Neutrophil (primary cell): Measurements from ENCODE around the gene ARMC6.

ENCODE experiments used
- H3K27ac ChIP-seq: fragments of 200-600 bp; sonication (generic); 2 replicates; pipeline ENCODE4 v1.5.1; 2016; ENCODE audit warnings: mild to moderate bottlenecking, moderate library complexity
- H3K27me3 ChIP-seq: fragments of 200-600 bp; sonication (generic); 2 replicates; pipeline ENCODE4 v1.6.0; 2016; ENCODE audit warnings: mild to moderate bottlenecking
- H3K36me3 ChIP-seq: fragments of 200-600 bp; sonication (generic); 2 replicates; pipeline ENCODE4 v1.5.1; 2017
- H3K4me1 ChIP-seq, 2 experiments: fragments of 200-600 bp in 1 of 2; sonication (generic) in 1 of 2; 1 replicate in 1 of 2; 2 replicates in 1 of 2; pipeline versions ENCODE4 v1.5.1 to v1.6.1; 2013 to 2016; ENCODE audit warnings: low read depth in 1 of 2, low read length in 1 of 2, mild to moderate bottlenecking in 1 of 2, moderate library complexity in 1 of 2; ENCODE audit not compliant: control insufficient read depth in 1 of 2, insufficient read depth in 1 of 2
- H3K4me3 ChIP-seq, 2 experiments: fragments of 200-600 bp in 1 of 2; sonication (generic) in 1 of 2; 1 replicate in 1 of 2; 2 replicates in 1 of 2; pipeline ENCODE4 v1.5.1; 2013 to 2016; ENCODE audit warnings: low read depth in 1 of 2, low read length in 1 of 2, mild to moderate bottlenecking in 1 of 2, moderate library complexity in 1 of 2
- H3K9me3 ChIP-seq: fragments of 200-600 bp; sonication (generic); 2 replicates; pipeline ENCODE4 v1.5.1; 2016
- TF ChIP-seq, protein P1 (sequence below): fragments of 200-600 bp; sonication (generic); IDR thresholded peaks from 2 replicates; pipeline ENCODE4 v1.5.1; 2016; ENCODE audit warnings: antibody characterized with exemption

Gene ARMC6

DNA sequence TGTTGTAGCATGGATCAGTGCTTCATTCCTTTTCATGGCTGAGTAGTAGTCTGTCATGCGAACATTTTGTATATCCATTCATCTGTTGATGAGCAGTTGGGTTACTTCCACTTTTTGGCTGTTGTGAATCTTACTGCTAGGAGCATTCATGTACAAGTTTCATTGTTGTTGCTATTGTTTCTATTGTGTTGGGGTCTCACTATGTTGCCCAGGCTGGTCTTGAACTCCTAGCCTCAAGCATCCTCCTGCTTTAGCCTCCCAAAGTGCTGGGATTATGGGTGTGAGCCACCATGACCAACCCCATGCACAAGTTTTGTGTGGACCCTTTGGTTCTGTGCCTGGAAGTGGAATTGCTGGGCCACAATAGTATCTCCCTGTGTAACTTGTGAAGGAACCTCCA lies 46.2 kb downstream of the ARMC6 start:
- Histone ChIP-seq H3K36me3 (no peaks in the 10 kb centered on the region), H3K9me3 (no peaks in the 10 kb centered on the region), H3K4me1 (peaks cover 10 to 16% of the 10 kb centered on the region in 2 experiments), H3K27me3 (no peaks in the 10 kb centered on the region), H3K27ac (no peak overlapping the region), H3K4me3 (no peak overlapping the region)
- TF ChIP-seq, protein P1, sequence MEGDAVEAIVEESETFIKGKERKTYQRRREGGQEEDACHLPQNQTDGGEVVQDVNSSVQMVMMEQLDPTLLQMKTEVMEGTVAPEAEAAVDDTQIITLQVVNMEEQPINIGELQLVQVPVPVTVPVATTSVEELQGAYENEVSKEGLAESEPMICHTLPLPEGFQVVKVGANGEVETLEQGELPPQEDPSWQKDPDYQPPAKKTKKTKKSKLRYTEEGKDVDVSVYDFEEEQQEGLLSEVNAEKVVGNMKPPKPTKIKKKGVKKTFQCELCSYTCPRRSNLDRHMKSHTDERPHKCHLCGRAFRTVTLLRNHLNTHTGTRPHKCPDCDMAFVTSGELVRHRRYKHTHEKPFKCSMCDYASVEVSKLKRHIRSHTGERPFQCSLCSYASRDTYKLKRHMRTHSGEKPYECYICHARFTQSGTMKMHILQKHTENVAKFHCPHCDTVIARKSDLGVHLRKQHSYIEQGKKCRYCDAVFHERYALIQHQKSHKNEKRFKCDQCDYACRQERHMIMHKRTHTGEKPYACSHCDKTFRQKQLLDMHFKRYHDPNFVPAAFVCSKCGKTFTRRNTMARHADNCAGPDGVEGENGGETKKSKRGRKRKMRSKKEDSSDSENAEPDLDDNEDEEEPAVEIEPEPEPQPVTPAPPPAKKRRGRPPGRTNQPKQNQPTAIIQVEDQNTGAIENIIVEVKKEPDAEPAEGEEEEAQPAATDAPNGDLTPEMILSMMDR = no peak

DNA sequence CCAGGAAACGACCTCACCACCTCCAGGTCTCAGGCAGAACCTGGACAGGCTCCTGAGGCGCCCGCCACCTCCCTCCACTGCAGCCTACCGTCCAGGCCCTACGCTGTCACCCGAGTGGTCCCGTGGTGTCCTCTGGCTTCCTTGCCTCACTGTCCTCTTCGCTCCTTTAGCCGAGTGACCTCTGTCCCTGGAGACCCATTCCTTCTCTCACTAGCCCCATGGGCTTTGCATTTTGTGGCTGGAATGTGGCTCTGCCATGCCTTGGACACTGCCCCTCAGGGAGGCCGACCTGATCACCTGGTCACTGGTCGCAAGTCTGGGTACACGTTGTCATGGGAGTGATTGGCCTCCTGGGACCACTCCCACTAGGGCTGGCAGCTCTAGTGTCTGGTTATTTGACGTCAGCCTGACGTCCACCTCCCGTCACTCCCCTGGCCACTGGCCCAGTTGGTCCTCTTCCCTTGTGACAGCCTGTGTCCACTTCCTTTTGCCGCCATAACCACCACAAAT lies 48.3 kb downstream of the ARMC6 start:
- H3K4me1 ChIP-seq = peaks cover 10 to 12% of the 10 kb centered on the region in 2 experiments
- H3K9me3 ChIP-seq = no peaks in the 10 kb centered on the region
- TF ChIP-seq, protein P1 = no peak
- H3K27ac ChIP-seq = no peak overlapping the region
- no peaks in the 10 kb centered on the region for H3K27me3 ChIP-seq
- H3K4me3 ChIP-seq = no peak overlapping the region
- H3K36me3 ChIP-seq = no peaks in the 10 kb centered on the region

GRCh38 chr19:19083413-19084178 lies 50.2 kb downstream of the ARMC6 start:
- Histone ChIP-seq H3K4me3 (no peak overlapping the region), H3K9me3 (no peaks in the 10 kb centered on the region), H3K4me1 (no peaks in the 10 kb centered on the region), H3K27ac (no peak overlapping the region), H3K27me3 (no peaks in the 10 kb centered on the region), H3K36me3 (no peaks in the 10 kb centered on the region)
- TF ChIP-seq, protein P1 = no peak

- no peak overlapping the region for H3K27ac ChIP-seq
- TF ChIP-seq, protein P1 = no peak
- H3K9me3 ChIP-seq = no peaks in the 10 kb centered on the region
- no peaks in the 10 kb centered on the region for H3K27me3 ChIP-seq
- no peaks in the 10 kb centered on the region for H3K4me1 ChIP-seq
- no peak overlapping the region for H3K4me3 ChIP-seq
- no peaks in the 10 kb centered on the region for H3K36me3 ChIP-seq
Measured at GRCh38 chr19:19087676-19088075, 54.3 kb downstream of the ARMC6 start.

GRCh38 chr19:19094513-19094912 lies 61.1 kb downstream of the ARMC6 start:
- H3K9me3 ChIP-seq = no peaks in the 10 kb centered on the region
- TF ChIP-seq, protein P1 = no peak
- H3K4me3 ChIP-seq = no peak overlapping the region
- no peaks in the 10 kb centered on the region for H3K27me3 ChIP-seq
- peaks cover 13% of the 10 kb centered on the region for H3K36me3 ChIP-seq
- no peaks in the 10 kb centered on the region for H3K4me1 ChIP-seq
- H3K27ac ChIP-seq = no peak overlapping the region
